HepG2 (cell line): ENCODE data around the gene LYRM4. TPM values are rescaled to one million over a fixed set of nuclear protein-coding genes. Genes with fewer than 3 reads are reported as not detected.
"Not testable (repeated sequence)": the region's sequence is repeated elsewhere in the genome, so short reads cannot be mapped to it uniquely, and the experiment has no call there.

Experiments used
- ATAC-seq: fragments of 200-7000 bp; cut with Tn5 transposase; 3 replicates; pipeline ENCODE4 v1.9.1; 2020; ENCODE audit warnings: mild to moderate bottlenecking, moderate library complexity
- BruUV-seq: library from RNA; stranded (reverse); fragments of 400-500 nt; replicated peaks from 2 replicates; lab custom pipeline; 2021; lab: Mats Ljungman, UMichigan
- CTCF ChIA-PET: fragments of 300-600 bp; formaldehyde crosslinking; extraction: SDS; loops from one replicate; lab custom pipeline; 2021; ENCODE audit warnings: low total read pairs, inconsistent platforms, low intra/inter-chr PET ratio; lab: Yijun Ruan, JAX
- POLR2A ChIA-PET: fragments of 350-600 bp; sonication (Branson Sonifier 250); formaldehyde crosslinking; loops from one replicate; lab custom pipeline; 2020; ENCODE audit warnings: antibody characterized with exemption, inconsistent platforms; lab: Yijun Ruan, JAX
- DNase-seq: peaks from one replicate; pipeline ENCODE4 v3.0.0-alpha.2; 2015; ENCODE audit warnings: low spot score
- FAIRE-seq: peaks from 3 replicates; lab custom pipeline; 2011; peaks lifted over from hg19 to GRCh38; lab: Jason Lieb, UNC
- H2AFZ ChIP-seq: one replicate; pipeline ENCODE4 v1.6.1; 2011; ENCODE audit warnings: low read length, inconsistent platforms
- H3K27ac ChIP-seq: fragments of 300-600 bp; 3 replicates; pipeline ENCODE4 v1.8.0; 2011; ENCODE audit warnings: mixed run types, mild to moderate bottlenecking, mixed read lengths, low read length, inconsistent platforms; ENCODE audit not compliant: insufficient read depth; ENCODE audit errors: extremely low read length
- H3K27me3 ChIP-seq, 2 experiments: fragments of 200-600 bp in 1 of 2; 2 replicates in 1 of 2; 3 replicates in 1 of 2; pipeline versions ENCODE4 v1.6.0 to v1.8.0; 2011; ENCODE audit warnings: low read length in 2 of 2, mild to moderate bottlenecking in 2 of 2, moderate library complexity in 2 of 2, inconsistent platforms in 1 of 2; ENCODE audit not compliant: insufficient read depth in 2 of 2, control insufficient read depth in 1 of 2
- H3K36me3 ChIP-seq, 2 experiments: fragments of 200-600 bp in 1 of 2; replicated peaks in 1 of 2; 2 replicates in 1 of 2; 3 replicates in 1 of 2; pipeline versions ENCODE4 v1.5.1 to v1.8.0; 2011; ENCODE audit warnings: low read length in 2 of 2, inconsistent platforms in 1 of 2; ENCODE audit not compliant: insufficient read depth in 2 of 2, control insufficient read depth in 1 of 2
- H3K4me1 ChIP-seq: 2 replicates; pipeline ENCODE4 v1.5.1; 2012; ENCODE audit warnings: low read length, inconsistent platforms; ENCODE audit not compliant: insufficient read depth
- H3K4me2 ChIP-seq: 2 replicates; pipeline ENCODE4 v1.6.0; 2011; ENCODE audit warnings: low read depth, low read length, inconsistent platforms
- H3K4me3 ChIP-seq, 3 experiments: fragments of 200-600 bp in 1 of 3; sonication (generic), shearing (Covaris generic) in 1 of 3; replicated peaks in 1 of 3; 2 replicates each; pipeline ENCODE4 v1.5.1; 2011 to 2016; ENCODE audit warnings: low read length in 3 of 3, inconsistent platforms in 2 of 3, low read depth in 2 of 3, mild to moderate bottlenecking in 2 of 3, control low read depth in 1 of 3, mixed read lengths in 1 of 3; ENCODE audit not compliant: insufficient read depth in 1 of 3
- H3K79me2 ChIP-seq: one replicate; pipeline ENCODE4 v1.6.1; 2011; ENCODE audit warnings: low read length, inconsistent platforms; ENCODE audit not compliant: insufficient read depth
- H3K9ac ChIP-seq: 2 replicates; pipeline ENCODE4 v1.6.0; 2011; ENCODE audit warnings: mild to moderate bottlenecking, low read depth, low read length, inconsistent platforms; ENCODE audit not compliant: insufficient read depth
- H3K9me3 ChIP-seq: 2 replicates; pipeline ENCODE4 v1.5.1; 2012; ENCODE audit warnings: mild to moderate bottlenecking, low read length
- H4K20me1 ChIP-seq: 2 replicates; pipeline ENCODE4 v1.6.0; 2011; ENCODE audit warnings: inconsistent platforms, mild to moderate bottlenecking, low read length, moderate library complexity; ENCODE audit not compliant: insufficient read depth
- BORCS8-MEF2B ChIP-seq: sonication (generic); formaldehyde crosslinking; IDR thresholded peaks from 2 replicates; pipeline ENCODE4 v1.8.0; 2022; ENCODE audit warnings: mild to moderate bottlenecking, missing genetic modification reagents
- ERF ChIP-seq: IDR thresholded peaks from 2 replicates; pipeline ENCODE4 v1.6.1; 2018; ENCODE audit warnings: missing biosample characterization, missing genetic modification reagents
- KMT2A ChIP-seq: sonication (generic); formaldehyde crosslinking; IDR thresholded peaks from 2 replicates; pipeline ENCODE4 v1.4.0; 2020; ENCODE audit warnings: missing genetic modification reagents
- TBL1XR1 ChIP-seq: fragments of 150-350 bp; IDR thresholded peaks from 2 replicates; pipeline ENCODE4 v1.6.1; 2014; ENCODE audit warnings: borderline replicate concordance, low read length; ENCODE audit not compliant: partially characterized antibody
- ZMYM3 ChIP-seq: sonication (generic); formaldehyde crosslinking; IDR thresholded peaks from 2 replicates; pipeline ENCODE4 v1.5.1; 2020; ENCODE audit warnings: mild to moderate bottlenecking, missing genetic modification reagents
- ZNF317 ChIP-seq: sonication (generic); formaldehyde crosslinking; IDR thresholded peaks from 2 replicates; pipeline ENCODE4 v1.5.0; 2020; ENCODE audit warnings: mild to moderate bottlenecking, missing genetic modification reagents
- WGBS: methylation state at CpG from one replicate; pipeline ENCODE4 v1.1.6; 2017; ENCODE audit warnings: low lambda C conversion rate; 5-methylcytosine and 5-hydroxymethylcytosine counted together
- in situ Hi-C: cut with HindIII; loops from 2 replicates; pipeline ENCODE4 v1.10.0; 2017; ENCODE audit warnings: low pct_unique_long_range_greater_than_20kb; ENCODE audit not compliant: extremely low pct_ligation_motif_present
- intact Hi-C: fragments of 100-400 bp; cut with micrococcal nuclease; formaldehyde crosslinking; loops from one replicate; pipeline ENCODE4 v1.10.0; 2022; ENCODE audit not compliant: unreplicated experiment
- polyA plus RNA-seq, 8 experiments: library from polyadenylated mRNA; depleted of rRNA in 3 of 8; stranded (reverse) in 7 of 8; unstranded in 1 of 8; fragments of >200 nt; fragmentation: Illumina TruSeq in 4 of 8; extraction: Trizol in 4 of 8; gene quantifications; 2 replicates each; pipeline versions ENCODE4 v1.2.1 to v1.2.3, GENCODE V29; 2011 to 2016; ENCODE audit warnings: low read depth in 4 of 8, missing spikeins in 1 of 8, mixed read lengths in 1 of 8; ENCODE audit not compliant: insufficient read depth in 1 of 8
- total RNA-seq, 5 experiments: library from RNA; depleted of rRNA; stranded (reverse); fragments of >200 nt; fragmentation: Illumina TruSeq; extraction: Trizol; gene quantifications; 2 replicates each; pipeline ENCODE4 v1.2.3, GENCODE V29; 2016; ENCODE audit warnings: low read depth in 1 of 5
- TF ChIP-seq, protein P1 (sequence below): sonication (generic); formaldehyde crosslinking; IDR thresholded peaks from 2 replicates; pipeline ENCODE4 v1.8.1; 2023; ENCODE audit warnings: mild to moderate bottlenecking, missing genetic modification reagents
- TF ChIP-seq, protein P2 (sequence below): sonication (generic); formaldehyde crosslinking; IDR thresholded peaks from 2 replicates; pipeline ENCODE4 v1.4.0; 2020; ENCODE audit warnings: missing genetic modification reagents
- TF ChIP-seq, protein P3 (sequence below): sonication (generic); formaldehyde crosslinking; IDR thresholded peaks from 2 replicates; pipeline ENCODE4 v1.4.0; 2020; ENCODE audit warnings: missing genetic modification reagents, mild to moderate bottlenecking, borderline replicate concordance

LYRM4 gene
- total and polyA plus RNA-seq, 2 of the 13 experiments (the other 11 are each of a cell fraction or from before 2014, with no cell fraction given), result 64.6 to 67.5 TPM

DNA sequence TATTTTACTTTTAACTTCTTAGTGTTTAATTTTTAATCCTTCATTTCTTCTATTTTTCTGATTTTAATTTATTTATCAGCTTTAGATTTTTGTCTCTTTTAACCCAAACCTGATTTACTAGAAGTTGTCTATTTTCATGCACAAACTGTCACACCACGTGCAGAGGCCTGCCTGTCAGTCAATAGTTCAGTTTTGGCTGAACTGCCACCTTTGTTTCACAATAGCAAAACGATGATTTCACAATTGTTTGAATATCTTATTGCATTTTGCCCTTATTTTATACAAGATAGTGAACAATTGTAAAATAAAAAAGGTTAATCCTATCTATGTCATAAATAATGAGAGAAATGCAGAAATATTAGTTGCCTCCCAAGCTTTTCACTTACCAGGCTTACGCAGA is 199.6 kb downstream of the LYRM4 start (continued):
- TF ChIP-seq TBL1XR1, result no peak
- 0 out of 2 replicates have a peak, but pooled peaks have one; percentile 29 for TF ChIP-seq ERF (CRISPR knock-in tag)
- TF ChIP-seq, protein P1, sequence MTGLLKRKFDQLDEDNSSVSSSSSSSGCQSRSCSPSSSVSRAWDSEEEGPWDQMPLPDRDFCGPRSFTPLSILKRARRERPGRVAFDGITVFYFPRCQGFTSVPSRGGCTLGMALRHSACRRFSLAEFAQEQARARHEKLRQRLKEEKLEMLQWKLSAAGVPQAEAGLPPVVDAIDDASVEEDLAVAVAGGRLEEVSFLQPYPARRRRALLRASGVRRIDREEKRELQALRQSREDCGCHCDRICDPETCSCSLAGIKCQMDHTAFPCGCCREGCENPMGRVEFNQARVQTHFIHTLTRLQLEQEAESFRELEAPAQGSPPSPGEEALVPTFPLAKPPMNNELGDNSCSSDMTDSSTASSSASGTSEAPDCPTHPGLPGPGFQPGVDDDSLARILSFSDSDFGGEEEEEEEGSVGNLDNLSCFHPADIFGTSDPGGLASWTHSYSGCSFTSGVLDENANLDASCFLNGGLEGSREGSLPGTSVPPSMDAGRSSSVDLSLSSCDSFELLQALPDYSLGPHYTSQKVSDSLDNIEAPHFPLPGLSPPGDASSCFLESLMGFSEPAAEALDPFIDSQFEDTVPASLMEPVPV (CRISPR knock-in tag), result no peak
- TF ChIP-seq, protein P2, sequence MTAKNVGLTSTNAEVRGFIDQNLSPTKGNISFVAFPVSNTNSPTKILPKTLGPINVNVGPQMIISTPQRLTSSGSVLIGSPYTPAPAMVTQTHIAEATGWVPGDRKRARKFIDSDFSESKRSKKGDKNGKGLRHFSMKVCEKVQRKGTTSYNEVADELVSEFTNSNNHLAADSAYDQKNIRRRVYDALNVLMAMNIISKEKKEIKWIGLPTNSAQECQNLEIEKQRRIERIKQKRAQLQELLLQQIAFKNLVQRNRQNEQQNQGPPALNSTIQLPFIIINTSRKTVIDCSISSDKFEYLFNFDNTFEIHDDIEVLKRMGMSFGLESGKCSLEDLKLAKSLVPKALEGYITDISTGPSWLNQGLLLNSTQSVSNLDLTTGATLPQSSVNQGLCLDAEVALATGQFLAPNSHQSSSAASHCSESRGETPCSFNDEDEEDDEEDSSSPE, result peak; percentile 38; the same call in 1 of the 2 replicates
- no peak for TF ChIP-seq BORCS8-MEF2B (CRISPR knock-in tag)
- TF ChIP-seq, protein P3, sequence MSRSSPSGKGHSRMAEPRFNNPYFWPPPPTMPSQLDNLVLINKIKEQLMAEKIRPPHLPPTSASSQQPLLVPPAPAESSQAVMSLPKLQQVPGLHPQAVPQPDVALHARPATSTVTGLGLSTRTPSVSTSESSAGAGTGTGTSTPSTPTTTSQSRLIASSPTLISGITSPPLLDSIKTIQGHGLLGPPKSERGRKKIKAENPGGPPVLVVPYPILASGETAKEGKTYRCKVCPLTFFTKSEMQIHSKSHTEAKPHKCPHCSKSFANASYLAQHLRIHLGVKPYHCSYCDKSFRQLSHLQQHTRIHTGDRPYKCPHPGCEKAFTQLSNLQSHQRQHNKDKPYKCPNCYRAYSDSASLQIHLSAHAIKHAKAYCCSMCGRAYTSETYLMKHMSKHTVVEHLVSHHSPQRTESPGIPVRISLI (CRISPR knock-in tag), result no peak

DNA sequence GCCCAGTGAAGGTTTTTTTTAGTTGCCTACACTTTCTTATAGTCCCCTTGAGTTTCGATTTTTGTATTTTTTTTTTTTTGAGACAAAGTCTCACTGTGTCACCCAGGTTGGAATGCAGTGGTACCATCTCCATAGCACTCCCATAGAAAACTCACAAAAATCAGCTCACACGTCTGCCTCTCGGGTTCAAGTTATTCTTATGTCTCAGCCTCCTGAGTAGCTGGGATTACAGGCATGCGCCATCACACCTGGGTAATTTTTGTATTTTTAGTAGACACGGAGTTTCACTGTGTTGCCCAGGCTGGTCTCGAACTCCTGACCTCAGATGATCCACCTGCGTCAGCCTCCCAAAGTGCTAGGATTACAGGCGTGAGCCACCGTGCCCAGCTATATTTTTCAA is 200.3 kb downstream of the LYRM4 start:
- peaks cover 67% of the 10 kb centered on the region for H3K4me1 ChIP-seq
- H3K36me3 ChIP-seq, in situ Hi-C loops, H3K27me3 ChIP-seq, POLR2A ChIA-PET, H3K79me2 ChIP-seq, ATAC-seq, CTCF ChIA-PET, H4K20me1 ChIP-seq, H3K9me3 ChIP-seq, DNase-seq, FAIRE-seq, H3K4me3 ChIP-seq, H3K4me2 ChIP-seq, intact Hi-C loops, BruUV-seq, H2AFZ ChIP-seq: not testable (repeated sequence)
- peak overlapping the region; percentile 87 for H3K27ac ChIP-seq
- 94% methylated on average over 9 of the region's 9 CpGs for WGBS
- TF ChIP-seq ZNF317 (peak; percentile 99), KMT2A (CRISPR knock-in tag) (0 out of 2 replicates have a peak, but pooled peaks have one; percentile 4), ZMYM3 (CRISPR knock-in tag) (0 out of 2 replicates have a peak, but pooled peaks have one; percentile 29)
- 0 out of 2 replicates have a peak overlapping the region, but pooled peaks have one; percentile 9 for H3K9ac ChIP-seq
